Mesenchymal stem cell (in vitro differentiated cells and primary cell): ENCODE measurements around the gene LDHB.

Experiments used
- DNase-seq: peaks from one replicate; pipeline ENCODE4 v3.0.0-alpha.2; 2013
- H2AFZ ChIP-seq: one replicate; pipeline ENCODE4 v1.6.1; 2013; ENCODE audit warnings: low read depth, mild to moderate bottlenecking, control low read depth, inconsistent platforms, low read length, moderate library complexity
- H2AK5ac ChIP-seq: 2 replicates; pipeline ENCODE4 v1.6.1; 2013; ENCODE audit warnings: low read length, moderate library complexity, mild to moderate bottlenecking, inconsistent platforms; ENCODE audit not compliant: severe bottlenecking
- H2BK120ac ChIP-seq: one replicate; pipeline ENCODE4 v1.6.1; 2013; ENCODE audit warnings: low read depth, mild to moderate bottlenecking, inconsistent platforms, low read length, moderate library complexity
- H2BK12ac ChIP-seq, 2 experiments: one replicate each; pipeline ENCODE4 v1.6.1; 2013; ENCODE audit warnings: inconsistent platforms in 2 of 2, low read length in 2 of 2, mild to moderate bottlenecking in 2 of 2, moderate library complexity in 2 of 2, control low read depth in 1 of 2
- H2BK15ac ChIP-seq: one replicate; pipeline ENCODE4 v1.6.1; 2013; ENCODE audit warnings: mild to moderate bottlenecking, low read depth, inconsistent platforms; ENCODE audit not compliant: poor library complexity, severe bottlenecking
- H2BK5ac ChIP-seq: 2 replicates; pipeline ENCODE4 v1.6.1; 2013; ENCODE audit warnings: low read depth, mild to moderate bottlenecking, low read length, control low read depth, inconsistent platforms; ENCODE audit not compliant: poor library complexity, severe bottlenecking
- H3K14ac ChIP-seq, 2 experiments: one replicate each; pipeline ENCODE4 v1.6.1; 2013; ENCODE audit warnings: inconsistent platforms in 2 of 2, low read length in 2 of 2, control low read depth in 1 of 2, mild to moderate bottlenecking in 1 of 2, moderate library complexity in 1 of 2
- H3K18ac ChIP-seq, 2 experiments: one replicate each; pipeline ENCODE4 v1.6.1; 2013; ENCODE audit warnings: inconsistent platforms in 2 of 2, low read length in 2 of 2, control low read depth in 1 of 2, low read depth in 1 of 2, mild to moderate bottlenecking in 1 of 2
- H3K23ac ChIP-seq, 2 experiments: one replicate each; pipeline ENCODE4 v1.6.1; 2013; ENCODE audit warnings: inconsistent platforms in 2 of 2, low read length in 2 of 2, mild to moderate bottlenecking in 2 of 2, moderate library complexity in 2 of 2, control low read depth in 1 of 2
- H3K27ac ChIP-seq: 2 replicates; pipeline ENCODE4 v1.5.1; 2013; ENCODE audit warnings: mild to moderate bottlenecking, moderate library complexity, low read length, control low read depth, inconsistent platforms; ENCODE audit not compliant: poor library complexity, severe bottlenecking
- H3K27me3 ChIP-seq, 2 experiments: 2 replicates each; pipeline versions ENCODE4 v1.6.1 to v1.7.0; 2013; ENCODE audit warnings: low read length in 2 of 2, mild to moderate bottlenecking in 2 of 2, moderate library complexity in 2 of 2, control low read depth in 1 of 2, inconsistent platforms in 1 of 2; ENCODE audit not compliant: control insufficient read depth in 1 of 2, insufficient read depth in 1 of 2
- H3K36me3 ChIP-seq, 2 experiments: 2 replicates each; pipeline versions ENCODE4 v1.6.1 to v1.7.0; 2013; ENCODE audit warnings: low read length in 2 of 2, control low read depth in 1 of 2, inconsistent platforms in 1 of 2, low read depth in 1 of 2, mild to moderate bottlenecking in 1 of 2; ENCODE audit not compliant: insufficient read depth in 2 of 2, control insufficient read depth in 1 of 2
- H3K4ac ChIP-seq, 2 experiments: one replicate each; pipeline ENCODE4 v1.6.1; 2013; ENCODE audit warnings: inconsistent platforms in 2 of 2, low read length in 2 of 2, mild to moderate bottlenecking in 2 of 2, moderate library complexity in 2 of 2, control low read depth in 1 of 2, low read depth in 1 of 2
- H3K4me1 ChIP-seq: 2 replicates; pipeline ENCODE4 v1.6.1; 2013; ENCODE audit warnings: low read depth, low read length, control low read depth; ENCODE audit not compliant: control insufficient read depth, insufficient read depth
- H3K4me2 ChIP-seq: 2 replicates; pipeline ENCODE4 v1.6.1; 2013; ENCODE audit warnings: low read length, mild to moderate bottlenecking, inconsistent platforms; ENCODE audit not compliant: poor library complexity, severe bottlenecking
- H3K4me3 ChIP-seq, 2 experiments: 2 replicates each; pipeline versions ENCODE4 v1.5.1 to v1.7.0; 2013; ENCODE audit warnings: low read length in 2 of 2, mild to moderate bottlenecking in 2 of 2, control low read depth in 1 of 2, low read depth in 1 of 2; ENCODE audit not compliant: insufficient read depth in 1 of 2
- H3K79me1 ChIP-seq: replicated peaks from 2 replicates; pipeline ENCODE4 v1.6.1; 2013; ENCODE audit warnings: mild to moderate bottlenecking, control low read depth, low read length, inconsistent platforms; ENCODE audit not compliant: poor library complexity, severe bottlenecking
- H3K9ac ChIP-seq: 2 replicates; pipeline ENCODE4 v1.7.0; 2013; ENCODE audit warnings: mild to moderate bottlenecking, low read length, moderate library complexity
- H3K9me3 ChIP-seq: 2 replicates; pipeline ENCODE4 v1.7.0; 2013; ENCODE audit warnings: mild to moderate bottlenecking, low read length; ENCODE audit not compliant: control insufficient read depth
- H4K8ac ChIP-seq: one replicate; pipeline ENCODE4 v1.6.1; 2013; ENCODE audit warnings: inconsistent platforms, mild to moderate bottlenecking, low read length, moderate library complexity
- H4K91ac ChIP-seq: one replicate; pipeline ENCODE4 v1.6.1; 2013; ENCODE audit warnings: mild to moderate bottlenecking, low read length, inconsistent platforms
- WGBS: methylation state at CpG from one replicate; pipeline ENCODE4 v1.1.7; 2013; ENCODE audit warnings: mixed read lengths; 5-methylcytosine and 5-hydroxymethylcytosine counted together

The LDHB gene

DNA sequence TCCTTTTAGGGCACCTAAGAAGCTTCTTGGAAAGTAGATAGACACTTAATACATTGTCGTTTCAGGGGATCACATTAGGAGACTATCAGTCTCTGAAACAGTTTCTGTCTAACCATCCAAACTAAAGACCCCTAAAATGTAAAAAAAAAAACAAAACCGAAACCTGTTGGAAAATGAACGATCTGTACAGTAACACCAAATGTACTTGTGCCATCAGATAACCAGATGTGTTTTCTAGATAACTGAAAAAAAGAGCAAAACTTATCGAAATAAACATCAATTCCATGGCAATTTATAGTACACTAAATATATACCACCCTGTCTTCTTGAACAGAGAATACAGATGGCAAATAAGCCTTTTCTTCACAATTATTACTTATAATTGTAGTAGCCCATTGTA is 2.1 kb downstream of the LDHB start:
- Histone ChIP-seq H3K23ac (no peak overlapping the region), H4K8ac (no peak overlapping the region), H2AK5ac (no peak overlapping the region), H3K27me3 (no peaks in the 10 kb centered on the region), H3K36me3 (peaks cover 5 to 40% of the 10 kb centered on the region in 2 experiments), H3K27ac (no peak overlapping the region), H2BK120ac (no peak overlapping the region), H2AFZ (no peak overlapping the region), H3K4me1 (peaks cover 3% of the 10 kb centered on the region), H3K9me3 (no peaks in the 10 kb centered on the region), H2BK5ac (no peak overlapping the region), H3K4me3 (peak overlapping the region in 1 of 2 experiments; percentile 94), H3K4ac (no peak overlapping the region), H3K79me1 (peaks cover 3% of the 10 kb centered on the region), H3K9ac (peak overlapping the region; percentile 97), H3K4me2 (peak overlapping the region; percentile 29), H2BK15ac (no peak overlapping the region), H2BK12ac (no peak overlapping the region), H4K91ac (no peak overlapping the region), H3K18ac (no peak overlapping the region), H3K14ac (no peak overlapping the region)
- no peak for DNase-seq
- 88% methylated on average over 3 of the region's 4 CpGs for WGBS

DNA sequence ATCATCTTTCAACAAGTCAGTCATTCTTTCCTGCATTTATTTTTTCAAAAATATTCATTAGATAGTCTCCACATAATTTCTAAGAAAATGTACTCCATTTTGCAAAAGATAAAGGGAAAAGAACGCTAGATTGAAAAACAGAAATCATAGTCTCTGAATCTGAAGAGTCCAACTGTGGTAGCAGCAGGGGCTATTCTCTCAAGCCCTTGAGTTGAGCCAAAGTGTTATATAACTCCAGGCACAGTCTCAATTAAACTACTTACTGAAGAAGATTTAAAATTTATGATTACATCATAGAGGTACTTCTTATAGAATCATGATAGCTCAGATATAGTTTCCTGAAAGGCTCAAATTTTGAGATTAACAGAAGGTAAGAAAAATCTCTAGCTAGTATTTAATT is 5.8 kb downstream of the LDHB start:
- H3K4me1 ChIP-seq = peaks cover 3% of the 10 kb centered on the region
- no peak overlapping the region for H2BK15ac ChIP-seq
- no peak overlapping the region for H3K14ac ChIP-seq
- peaks cover 12 to 74% of the 10 kb centered on the region in 2 experiments for H3K36me3 ChIP-seq
- H3K9me3 ChIP-seq = no peaks in the 10 kb centered on the region
- no peak overlapping the region for H2AFZ ChIP-seq
- no peak overlapping the region for H2BK12ac ChIP-seq
- no peak overlapping the region for H3K4me3 ChIP-seq
- no CpG with 5 or more reads among the region's 1 CpG for WGBS
- H3K27me3 ChIP-seq = no peaks in the 10 kb centered on the region
- no peak overlapping the region for H3K9ac ChIP-seq
- no peak overlapping the region for H3K18ac ChIP-seq
- no peak overlapping the region for H2BK5ac ChIP-seq
- H3K4ac ChIP-seq = no peak overlapping the region
- no peak overlapping the region for H3K27ac ChIP-seq
- no peak overlapping the region for H2BK120ac ChIP-seq
- H3K23ac ChIP-seq = no peak overlapping the region
- DNase-seq = no peak
- H4K8ac ChIP-seq = no peak overlapping the region
- H3K4me2 ChIP-seq = no peak overlapping the region
- H3K79me1 ChIP-seq = peaks cover 2% of the 10 kb centered on the region
- H2AK5ac ChIP-seq = no peak overlapping the region
- H4K91ac ChIP-seq = no peak overlapping the region

DNA sequence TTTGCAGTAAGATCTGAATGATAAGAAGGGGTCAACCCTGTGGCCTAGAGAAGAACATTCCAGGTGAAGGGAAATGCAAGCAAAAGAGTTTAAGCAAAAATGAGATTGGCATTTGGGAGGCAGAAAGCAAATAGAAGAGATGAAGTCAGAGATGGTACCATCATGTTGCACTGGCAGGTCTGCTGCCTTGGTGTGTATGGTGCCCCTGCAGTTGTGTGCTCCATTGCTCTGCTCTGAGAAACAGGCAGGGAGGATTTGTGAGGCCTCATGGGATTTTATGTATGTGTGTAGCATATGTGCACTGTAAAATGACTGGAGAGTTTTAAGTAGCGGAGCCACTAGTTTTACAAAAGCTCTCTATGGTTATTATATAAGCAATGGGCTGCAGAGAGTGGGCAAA is 6.6 kb downstream of the LDHB start:
- Histone ChIP-seq H3K4me3 (no peak overlapping the region), H2BK120ac (no peak overlapping the region), H3K9me3 (no peaks in the 10 kb centered on the region), H2BK15ac (no peak overlapping the region), H4K8ac (no peak overlapping the region), H3K14ac (no peak overlapping the region), H2AFZ (no peak overlapping the region), H2BK5ac (no peak overlapping the region), H3K36me3 (peaks cover 12 to 82% of the 10 kb centered on the region in 2 experiments), H2AK5ac (no peak overlapping the region), H4K91ac (no peak overlapping the region), H3K4me2 (no peak overlapping the region), H3K23ac (no peak overlapping the region), H3K4me1 (peaks cover 3% of the 10 kb centered on the region), H2BK12ac (no peak overlapping the region), H3K27ac (no peak overlapping the region), H3K9ac (no peak overlapping the region), H3K79me1 (peaks cover 2% of the 10 kb centered on the region), H3K27me3 (no peaks in the 10 kb centered on the region), H3K18ac (no peak overlapping the region), H3K4ac (no peak overlapping the region)
- no peak for DNase-seq
- WGBS = 100% methylated on average over 1 of the region's 1 CpG

DNA sequence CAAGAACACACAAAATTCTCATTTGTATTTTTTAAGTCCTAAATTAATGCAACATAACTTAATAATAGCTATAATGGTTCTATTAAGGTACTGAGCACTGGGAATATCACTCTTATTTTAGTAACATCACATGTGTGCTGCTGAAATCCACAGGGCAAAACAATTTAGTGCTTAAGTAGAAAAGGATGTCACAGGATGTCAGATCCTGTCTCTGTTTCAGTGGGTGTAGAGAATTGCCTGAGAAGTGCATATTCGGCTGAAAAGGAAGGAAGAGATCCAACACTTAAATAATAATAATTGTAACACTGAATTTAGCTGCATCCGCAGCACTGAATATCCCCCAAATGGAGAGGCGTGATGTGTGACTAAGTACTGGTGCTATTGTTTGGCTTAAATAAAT is 8.6 kb downstream of the LDHB start:
- Histone ChIP-seq H3K79me1 (peaks cover 2% of the 10 kb centered on the region), H3K9me3 (no peaks in the 10 kb centered on the region), H3K18ac (no peak overlapping the region), H4K91ac (no peak overlapping the region), H3K23ac (no peak overlapping the region), H3K4ac (no peak overlapping the region), H2BK120ac (no peak overlapping the region), H3K14ac (no peak overlapping the region), H2AFZ (no peak overlapping the region), H3K4me2 (no peak overlapping the region), H2BK12ac (no peak overlapping the region), H2BK5ac (no peak overlapping the region), H2BK15ac (no peak overlapping the region), H3K36me3 (peaks cover 12 to 95% of the 10 kb centered on the region in 2 experiments), H3K27ac (no peak overlapping the region), H4K8ac (no peak overlapping the region), H3K4me1 (peaks cover 5% of the 10 kb centered on the region), H2AK5ac (no peak overlapping the region), H3K4me3 (no peak overlapping the region), H3K9ac (no peak overlapping the region), H3K27me3 (no peaks in the 10 kb centered on the region)
- no CpG with 5 or more reads among the region's 3 CpGs for WGBS
- no peak for DNase-seq
